Panc1 (cell line): ENCODE results near the gene DDX24.

Experiments
- CTCF ChIP-seq: fragments of 450-650 bp; IDR thresholded peaks from 2 replicates; pipeline ENCODE4 v1.5.1; 2017; ENCODE audit warnings: mild to moderate bottlenecking
- TCF7L2 ChIP-seq: IDR thresholded peaks from 2 replicates; pipeline ENCODE4 v1.6.1; 2011; ENCODE audit warnings: mild to moderate bottlenecking, low read depth, low read length, inconsistent platforms
- TF ChIP-seq, protein P1 (sequence below), 2 experiments: IDR thresholded peaks; 2 replicates each; pipeline ENCODE4 v1.6.1; 2011 to 2012; ENCODE audit warnings: low read depth in 2 of 2, control low read depth in 1 of 2, low read length in 1 of 2, mild to moderate bottlenecking in 1 of 2, moderate library complexity in 1 of 2; ENCODE audit not compliant: insufficient read depth in 1 of 2

DNA sequence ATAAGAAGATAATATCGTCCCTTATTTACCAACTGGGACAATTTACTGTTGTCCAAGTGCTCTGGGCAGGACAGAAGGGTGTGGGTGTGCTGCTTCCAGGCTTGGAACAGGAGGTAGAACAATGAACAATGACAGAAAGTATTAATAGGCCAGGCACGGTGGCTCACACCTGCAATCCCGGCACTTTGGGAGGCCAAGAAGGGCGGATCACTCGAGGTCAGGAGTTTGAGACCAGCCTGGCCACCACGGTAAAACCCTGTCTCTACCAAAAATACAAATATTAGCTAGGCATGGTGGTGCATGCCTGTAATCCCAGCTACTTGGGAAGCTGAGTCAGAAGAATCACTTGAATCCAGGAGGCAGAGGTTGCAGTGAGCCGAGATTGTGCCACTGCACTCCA, 32.1 kb upstream of the DDX24 start:
- TF ChIP-seq CTCF: no peak
- TF ChIP-seq, protein P1, sequence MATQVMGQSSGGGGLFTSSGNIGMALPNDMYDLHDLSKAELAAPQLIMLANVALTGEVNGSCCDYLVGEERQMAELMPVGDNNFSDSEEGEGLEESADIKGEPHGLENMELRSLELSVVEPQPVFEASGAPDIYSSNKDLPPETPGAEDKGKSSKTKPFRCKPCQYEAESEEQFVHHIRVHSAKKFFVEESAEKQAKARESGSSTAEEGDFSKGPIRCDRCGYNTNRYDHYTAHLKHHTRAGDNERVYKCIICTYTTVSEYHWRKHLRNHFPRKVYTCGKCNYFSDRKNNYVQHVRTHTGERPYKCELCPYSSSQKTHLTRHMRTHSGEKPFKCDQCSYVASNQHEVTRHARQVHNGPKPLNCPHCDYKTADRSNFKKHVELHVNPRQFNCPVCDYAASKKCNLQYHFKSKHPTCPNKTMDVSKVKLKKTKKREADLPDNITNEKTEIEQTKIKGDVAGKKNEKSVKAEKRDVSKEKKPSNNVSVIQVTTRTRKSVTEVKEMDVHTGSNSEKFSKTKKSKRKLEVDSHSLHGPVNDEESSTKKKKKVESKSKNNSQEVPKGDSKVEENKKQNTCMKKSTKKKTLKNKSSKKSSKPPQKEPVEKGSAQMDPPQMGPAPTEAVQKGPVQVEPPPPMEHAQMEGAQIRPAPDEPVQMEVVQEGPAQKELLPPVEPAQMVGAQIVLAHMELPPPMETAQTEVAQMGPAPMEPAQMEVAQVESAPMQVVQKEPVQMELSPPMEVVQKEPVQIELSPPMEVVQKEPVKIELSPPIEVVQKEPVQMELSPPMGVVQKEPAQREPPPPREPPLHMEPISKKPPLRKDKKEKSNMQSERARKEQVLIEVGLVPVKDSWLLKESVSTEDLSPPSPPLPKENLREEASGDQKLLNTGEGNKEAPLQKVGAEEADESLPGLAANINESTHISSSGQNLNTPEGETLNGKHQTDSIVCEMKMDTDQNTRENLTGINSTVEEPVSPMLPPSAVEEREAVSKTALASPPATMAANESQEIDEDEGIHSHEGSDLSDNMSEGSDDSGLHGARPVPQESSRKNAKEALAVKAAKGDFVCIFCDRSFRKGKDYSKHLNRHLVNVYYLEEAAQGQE (IDR thresholded peaks at IDR 0.05; ENCODE audit: insufficient read depth in 1 of 2, low read depth in 2 of 2, low read length in 1 of 2): no peak
- no peak for TF ChIP-seq TCF7L2
